KMS-11 (cell line): ENCODE results near the gene CACNA1D.

Experiments
- H2AFZ ChIP-seq: fragments of 200-600 bp; sonication (generic); 2 replicates; pipeline ENCODE4 v1.6.1; 2016; ENCODE audit warnings: antibody characterized with exemption, mixed run types, low read depth
- H3K27ac ChIP-seq: fragments of 200-600 bp; sonication (generic); 2 replicates; pipeline ENCODE4 v1.6.1; 2016; ENCODE audit warnings: mild to moderate bottlenecking, mixed run types
- H3K27me3 ChIP-seq: fragments of 200-600 bp; sonication (generic); 2 replicates; pipeline ENCODE4 v1.6.1; 2017; ENCODE audit warnings: mild to moderate bottlenecking, low read depth, mixed run types, moderate library complexity; ENCODE audit not compliant: insufficient read depth
- H3K36me3 ChIP-seq: fragments of 200-600 bp; sonication (generic); 2 replicates; pipeline ENCODE4 v1.6.1; 2017; ENCODE audit warnings: mild to moderate bottlenecking, mixed run types; ENCODE audit not compliant: insufficient read depth
- H3K4me1 ChIP-seq: fragments of 200-600 bp; sonication (generic); 2 replicates; pipeline ENCODE4 v1.6.1; 2016; ENCODE audit warnings: mild to moderate bottlenecking, low read depth, mixed run types; ENCODE audit not compliant: poor library complexity, severe bottlenecking
- H3K4me2 ChIP-seq: fragments of 200-600 bp; sonication (generic); 2 replicates; pipeline ENCODE4 v1.7.0; 2016; ENCODE audit warnings: mild to moderate bottlenecking, mixed run types
- H3K4me3 ChIP-seq: fragments of 200-600 bp; sonication (generic); IDR thresholded peaks from 2 replicates; pipeline ENCODE4 v1.6.1; 2017; ENCODE audit warnings: low read depth, low read length, mixed read lengths; ENCODE audit not compliant: insufficient read depth
- H3K79me2 ChIP-seq: fragments of 200-600 bp; sonication (generic); 2 replicates; pipeline ENCODE4 v1.6.1; 2016; ENCODE audit warnings: low read depth, mixed run types; ENCODE audit not compliant: insufficient read depth
- H3K9ac ChIP-seq: fragments of 200-600 bp; sonication (generic); 2 replicates; pipeline ENCODE4 v1.6.1; 2016; ENCODE audit warnings: mild to moderate bottlenecking, mixed run types
- H4K20me1 ChIP-seq: fragments of 200-600 bp; sonication (generic); 2 replicates; pipeline ENCODE4 v1.6.1; 2016; ENCODE audit warnings: mild to moderate bottlenecking, mixed run types; ENCODE audit not compliant: insufficient read depth
- TF ChIP-seq, protein P1 (sequence below): fragments of 200-600 bp; sonication (generic); conservative IDR thresholded peaks from 2 replicates; pipeline ENCODE4 v1.6.1; 2017; ENCODE audit warnings: low read depth, mild to moderate bottlenecking, antibody characterized with exemption, low read length, moderate library complexity, mixed read lengths

CACNA1D gene

GRCh38 chr3:53728606-53729005, 234.2 kb downstream of the CACNA1D start:
- no peaks in the 10 kb centered on the region for H3K4me1 ChIP-seq
- H2AFZ ChIP-seq: no peak overlapping the region
- TF ChIP-seq, protein P1, sequence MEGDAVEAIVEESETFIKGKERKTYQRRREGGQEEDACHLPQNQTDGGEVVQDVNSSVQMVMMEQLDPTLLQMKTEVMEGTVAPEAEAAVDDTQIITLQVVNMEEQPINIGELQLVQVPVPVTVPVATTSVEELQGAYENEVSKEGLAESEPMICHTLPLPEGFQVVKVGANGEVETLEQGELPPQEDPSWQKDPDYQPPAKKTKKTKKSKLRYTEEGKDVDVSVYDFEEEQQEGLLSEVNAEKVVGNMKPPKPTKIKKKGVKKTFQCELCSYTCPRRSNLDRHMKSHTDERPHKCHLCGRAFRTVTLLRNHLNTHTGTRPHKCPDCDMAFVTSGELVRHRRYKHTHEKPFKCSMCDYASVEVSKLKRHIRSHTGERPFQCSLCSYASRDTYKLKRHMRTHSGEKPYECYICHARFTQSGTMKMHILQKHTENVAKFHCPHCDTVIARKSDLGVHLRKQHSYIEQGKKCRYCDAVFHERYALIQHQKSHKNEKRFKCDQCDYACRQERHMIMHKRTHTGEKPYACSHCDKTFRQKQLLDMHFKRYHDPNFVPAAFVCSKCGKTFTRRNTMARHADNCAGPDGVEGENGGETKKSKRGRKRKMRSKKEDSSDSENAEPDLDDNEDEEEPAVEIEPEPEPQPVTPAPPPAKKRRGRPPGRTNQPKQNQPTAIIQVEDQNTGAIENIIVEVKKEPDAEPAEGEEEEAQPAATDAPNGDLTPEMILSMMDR: no peak
- H3K27me3 ChIP-seq: no peaks in the 10 kb centered on the region
- no peak overlapping the region for H3K4me2 ChIP-seq
- no peaks in the 10 kb centered on the region for H4K20me1 ChIP-seq
- no peak overlapping the region for H3K9ac ChIP-seq
- H3K27ac ChIP-seq: no peak overlapping the region
- no peak overlapping the region for H3K4me3 ChIP-seq
- H3K79me2 ChIP-seq: no peaks in the 10 kb centered on the region
- H3K36me3 ChIP-seq: no peaks in the 10 kb centered on the region

- Histone ChIP-seq H2AFZ (no peak overlapping the region), H3K79me2 (no peaks in the 10 kb centered on the region), H3K4me2 (no peak overlapping the region), H3K27me3 (no peaks in the 10 kb centered on the region), H4K20me1 (no peaks in the 10 kb centered on the region), H3K36me3 (no peaks in the 10 kb centered on the region), H3K4me3 (no peak overlapping the region), H3K4me1 (no peaks in the 10 kb centered on the region), H3K9ac (no peak overlapping the region), H3K27ac (no peak overlapping the region)
- TF ChIP-seq, protein P1: no peak
Measured at GRCh38 chr3:53729159-53729558, 234.7 kb downstream of the CACNA1D start.

- H3K36me3 ChIP-seq: no peaks in the 10 kb centered on the region
- no peak overlapping the region for H3K4me2 ChIP-seq
- H3K79me2 ChIP-seq: no peaks in the 10 kb centered on the region
- no peak overlapping the region for H3K27ac ChIP-seq
- H3K27me3 ChIP-seq: no peaks in the 10 kb centered on the region
- H3K9ac ChIP-seq: no peak overlapping the region
- H3K4me3 ChIP-seq: no peak overlapping the region
- no peak overlapping the region for H2AFZ ChIP-seq
- H3K4me1 ChIP-seq: no peaks in the 10 kb centered on the region
- TF ChIP-seq, protein P1: no peak
- H4K20me1 ChIP-seq: no peaks in the 10 kb centered on the region
Measured at GRCh38 chr3:53729618-53730017, 235.2 kb downstream of the CACNA1D start.

GRCh38 chr3:53730576-53730975, 236.2 kb downstream of the CACNA1D start:
- Histone ChIP-seq H3K4me2 (no peak overlapping the region), H3K27me3 (no peaks in the 10 kb centered on the region), H3K27ac (no peak overlapping the region), H3K4me3 (no peak overlapping the region), H4K20me1 (no peaks in the 10 kb centered on the region), H3K9ac (no peak overlapping the region), H3K4me1 (no peaks in the 10 kb centered on the region), H3K36me3 (no peaks in the 10 kb centered on the region), H3K79me2 (no peaks in the 10 kb centered on the region), H2AFZ (no peak overlapping the region)
- TF ChIP-seq, protein P1: no peak
